T-helper 9 cell (primary cell): Measurements from ENCODE around the gene CDK1.

Source experiments
- DNase-seq: peaks from one replicate; pipeline ENCODE4 v3.0.0-alpha.2; 2020

Gene CDK1

DNA sequence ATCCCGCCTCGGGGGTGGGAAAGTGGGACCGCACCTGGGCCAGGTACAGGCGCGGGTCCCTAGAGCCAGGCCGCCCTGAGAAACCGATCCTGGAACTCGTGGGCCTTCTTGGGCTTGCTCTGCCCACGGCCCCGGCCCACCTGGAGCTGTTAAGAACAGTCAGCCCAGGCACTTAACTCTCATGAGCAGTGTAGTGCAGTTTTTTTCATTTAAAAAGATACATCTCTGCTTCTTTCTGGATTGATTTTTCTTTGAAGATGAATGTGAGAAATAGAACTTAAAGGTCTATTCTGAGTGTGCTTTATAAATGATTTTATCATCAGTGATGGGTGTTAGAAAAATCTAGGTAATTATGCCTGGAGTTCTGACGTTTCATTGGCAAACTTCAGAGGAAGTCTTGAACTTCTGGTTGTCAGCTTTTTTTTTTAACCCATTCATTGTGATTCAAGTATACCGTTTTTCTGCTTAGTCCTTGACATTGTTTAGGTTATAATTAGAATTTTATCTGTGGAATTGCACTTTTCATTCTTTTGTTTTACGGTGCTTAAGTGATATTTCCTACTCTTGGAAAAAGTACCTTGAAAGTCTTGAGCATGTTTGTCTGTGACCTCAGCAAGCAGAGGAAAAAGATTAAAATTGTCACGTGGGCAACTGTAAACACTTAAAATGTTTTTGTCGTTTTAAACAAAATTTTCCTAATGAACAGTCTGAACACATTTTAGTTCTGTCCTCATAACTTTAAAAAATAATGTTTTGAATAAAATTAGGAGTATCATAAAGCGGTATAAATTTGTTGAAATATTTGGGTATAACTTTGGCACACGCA is 906 bp downstream of the CDK1 start:
- no peak for DNase-seq

DNA sequence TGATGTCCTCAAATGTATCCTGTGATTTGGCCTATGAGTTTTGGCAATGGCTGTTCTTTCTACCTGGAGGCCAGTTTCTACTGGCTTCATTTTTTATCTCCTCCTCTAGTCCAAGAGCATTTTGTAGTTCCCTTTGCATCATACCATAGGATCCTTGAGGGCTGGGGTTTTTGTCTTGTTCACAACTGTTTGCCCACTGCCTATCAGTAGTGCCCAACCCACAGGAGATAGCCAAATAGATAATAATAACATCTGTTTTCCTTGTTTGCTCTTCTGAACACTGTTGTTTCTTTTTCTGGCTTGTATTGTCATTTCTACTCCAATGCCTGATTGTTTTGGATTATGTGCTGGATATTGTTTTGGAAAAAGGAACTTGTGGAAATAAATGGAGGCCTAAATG is 3.4 kb downstream of the CDK1 start:
- no peak for DNase-seq

DNA sequence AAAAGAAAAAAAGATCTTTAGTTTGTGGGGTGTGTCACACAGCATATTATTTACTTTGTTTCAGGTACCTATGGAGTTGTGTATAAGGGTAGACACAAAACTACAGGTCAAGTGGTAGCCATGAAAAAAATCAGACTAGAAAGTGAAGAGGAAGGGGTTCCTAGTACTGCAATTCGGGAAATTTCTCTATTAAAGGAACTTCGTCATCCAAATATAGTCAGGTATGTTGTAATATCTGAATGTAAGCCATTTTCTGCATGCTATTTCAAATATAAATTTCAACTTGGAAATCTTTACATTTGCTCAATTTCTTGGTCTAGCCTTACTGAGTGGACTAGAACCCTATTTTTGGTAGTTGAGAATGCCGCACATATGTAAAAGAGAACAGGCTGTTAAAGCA is 6.4 kb downstream of the CDK1 start:
- no peak for DNase-seq

DNA sequence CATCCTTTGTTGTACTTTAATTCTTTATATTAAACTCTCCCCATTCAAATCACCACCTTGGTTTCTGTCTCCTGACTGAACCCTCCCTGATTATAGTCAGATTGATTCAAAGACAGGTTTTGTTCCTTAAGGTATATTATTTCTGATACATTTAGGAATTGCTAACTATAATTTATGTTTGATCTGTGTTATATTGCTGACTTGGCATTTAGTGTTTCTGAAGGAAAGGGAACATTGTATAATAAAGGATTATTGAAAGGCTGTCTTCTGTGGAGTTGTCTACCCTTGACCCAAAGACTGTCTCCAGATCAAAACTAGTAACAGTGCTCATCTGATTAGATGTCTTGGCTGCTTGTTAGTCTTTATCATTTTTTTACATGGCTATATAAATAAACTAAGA is 10.3 kb downstream of the CDK1 start:
- DNase-seq = no peak

DNA sequence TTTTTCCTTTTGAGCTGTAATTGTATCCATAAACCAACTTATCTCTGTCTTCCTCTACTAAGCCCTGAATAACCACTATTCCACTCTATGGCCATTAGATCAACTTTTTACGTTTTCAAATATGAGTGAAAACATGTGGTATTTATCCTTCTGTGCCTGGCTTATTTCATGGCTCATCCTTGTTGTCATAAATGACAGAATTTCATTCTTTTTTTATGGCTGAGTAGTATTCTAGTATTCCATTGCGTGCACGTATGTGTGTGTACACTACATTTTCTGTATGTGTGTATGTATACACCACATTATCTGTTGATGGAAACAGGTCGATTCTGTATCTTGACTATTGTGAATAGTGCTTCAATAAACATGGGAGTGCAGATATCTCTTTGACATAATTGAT is 11.1 kb downstream of the CDK1 start:
- DNase-seq = no peak

DNA sequence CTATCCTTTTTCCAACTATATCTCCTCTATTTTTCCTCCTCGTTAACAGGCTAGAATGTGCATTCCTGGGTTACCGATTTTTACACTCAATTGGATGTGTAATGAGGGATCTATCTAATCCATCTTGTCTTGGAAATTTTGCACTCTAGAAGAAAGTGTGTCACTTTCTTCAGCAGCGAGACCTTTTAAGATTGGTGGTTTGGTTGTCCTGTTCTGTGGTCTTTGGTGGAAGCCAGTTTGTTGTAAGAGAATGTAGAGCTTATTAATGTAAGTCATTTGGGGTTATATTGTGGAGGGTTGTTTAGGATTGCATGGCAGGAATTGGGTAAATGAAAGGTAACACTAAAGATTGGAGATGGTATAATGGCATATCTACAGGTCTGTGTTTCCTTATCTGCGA is 16.7 kb downstream of the CDK1 start:
- DNase-seq = no peak

DNA sequence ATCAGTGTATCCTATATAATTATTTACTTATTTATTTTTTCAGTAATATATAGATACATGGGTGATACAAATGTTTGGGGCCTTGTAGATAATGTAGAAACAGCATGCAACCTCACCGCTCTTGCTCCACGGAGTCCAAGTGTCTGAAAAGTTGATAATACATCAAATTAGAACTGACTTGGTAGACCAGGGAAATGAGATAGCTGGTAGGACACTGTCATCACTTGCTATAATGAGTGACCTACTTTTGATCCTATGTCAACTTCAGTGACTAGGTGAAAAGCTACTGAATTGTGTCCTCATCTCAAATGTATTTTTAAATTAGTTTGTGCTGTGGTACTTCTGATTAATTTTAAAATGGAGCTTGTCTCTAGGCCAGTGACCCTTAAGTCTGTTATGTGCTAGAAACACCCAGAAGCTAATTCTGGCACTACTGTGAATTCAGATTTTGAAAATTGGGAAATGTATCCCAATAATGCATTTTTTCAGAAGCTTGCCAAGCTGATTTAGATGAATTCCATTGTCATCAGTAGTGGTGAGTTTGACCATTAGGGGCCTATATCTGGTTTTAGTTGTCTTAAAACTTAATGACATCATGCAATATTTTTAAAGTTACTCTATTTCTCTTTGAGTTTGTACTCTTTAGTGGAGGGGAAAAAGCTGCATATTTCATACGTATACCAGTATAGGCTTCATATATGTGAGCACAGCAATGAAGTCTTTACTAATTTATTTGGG is 17.4 kb downstream of the CDK1 start:
- DNase-seq = no peak

DNA sequence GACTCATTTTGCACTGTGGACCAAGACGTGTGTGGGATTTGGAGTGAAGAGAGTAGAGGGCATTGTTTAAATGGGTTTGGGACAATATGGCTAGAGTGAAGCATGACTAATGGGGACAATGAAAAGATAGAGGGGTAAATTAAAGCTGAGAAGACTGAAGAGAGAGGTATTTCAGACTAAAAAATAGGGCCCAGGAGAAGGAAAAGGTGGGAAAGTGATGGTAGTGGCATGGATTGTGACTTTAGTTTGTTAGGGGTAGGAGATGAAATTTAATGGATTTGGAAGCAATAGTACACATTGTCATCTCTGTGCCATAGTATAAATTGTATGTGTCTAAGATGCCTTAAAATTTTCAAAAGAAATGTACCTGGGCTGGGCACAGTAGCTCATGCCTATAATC is 18.2 kb downstream of the CDK1 start:
- DNase-seq = no peak

DNA sequence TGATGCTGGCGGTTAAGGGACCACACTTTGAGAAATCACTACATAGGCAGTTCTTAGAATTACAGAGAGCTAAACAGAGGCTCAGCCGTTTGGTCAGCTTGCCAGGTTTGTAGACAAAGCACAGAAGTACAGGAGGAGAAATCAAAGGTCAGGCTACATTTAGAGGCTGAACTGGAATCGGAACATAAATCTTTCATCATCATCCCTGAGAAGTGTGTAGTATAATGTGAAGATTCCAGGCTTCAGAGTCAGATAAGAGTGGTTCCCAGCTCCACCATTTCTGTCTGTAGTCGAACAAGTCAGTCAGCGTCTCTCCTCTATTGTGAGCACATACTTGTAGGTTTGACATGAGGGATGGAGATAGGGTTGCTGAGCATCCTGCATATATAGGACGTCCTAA is 18.9 kb downstream of the CDK1 start:
- no peak for DNase-seq

DNA sequence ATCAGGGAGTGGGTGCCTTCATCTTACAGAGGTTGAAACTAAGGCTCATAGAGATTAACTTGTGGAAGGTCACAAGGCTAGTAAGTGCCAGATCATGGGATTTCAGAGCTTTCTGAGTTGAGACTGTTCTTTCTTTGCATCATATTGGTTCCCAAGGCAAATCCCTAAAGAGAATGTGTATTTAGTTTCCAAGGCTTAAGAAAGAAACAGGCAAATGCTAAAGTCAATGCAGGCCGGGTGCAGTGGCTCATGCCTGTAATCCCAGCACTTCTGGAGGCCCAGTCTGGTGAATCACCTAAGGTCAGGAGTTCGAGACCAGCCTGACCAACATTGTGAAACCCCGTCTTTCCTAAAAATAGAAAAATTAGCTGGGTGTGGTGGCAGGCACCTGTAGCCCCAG is 19.8 kb downstream of the CDK1 start:
- no peak for DNase-seq

DNA sequence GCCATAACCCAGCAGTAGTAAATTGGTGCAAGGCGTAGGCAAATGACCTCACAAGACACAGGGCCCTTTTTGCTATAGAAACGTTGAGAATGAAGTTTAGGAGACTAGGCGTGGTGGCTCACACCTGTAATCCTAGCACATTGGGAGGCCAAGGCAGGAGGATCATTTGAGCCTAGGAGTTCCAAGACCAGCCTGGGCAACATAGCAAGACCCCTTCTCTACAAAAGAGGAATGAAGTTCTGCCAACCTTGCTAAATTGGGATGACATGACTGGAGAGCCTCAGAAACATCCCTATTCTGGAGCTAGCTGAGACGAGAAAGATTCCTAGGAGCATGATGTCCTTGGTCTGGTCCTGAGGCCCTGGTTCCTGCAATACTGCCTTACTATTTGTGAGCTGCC is 20.6 kb downstream of the CDK1 start:
- DNase-seq = no peak

DNA sequence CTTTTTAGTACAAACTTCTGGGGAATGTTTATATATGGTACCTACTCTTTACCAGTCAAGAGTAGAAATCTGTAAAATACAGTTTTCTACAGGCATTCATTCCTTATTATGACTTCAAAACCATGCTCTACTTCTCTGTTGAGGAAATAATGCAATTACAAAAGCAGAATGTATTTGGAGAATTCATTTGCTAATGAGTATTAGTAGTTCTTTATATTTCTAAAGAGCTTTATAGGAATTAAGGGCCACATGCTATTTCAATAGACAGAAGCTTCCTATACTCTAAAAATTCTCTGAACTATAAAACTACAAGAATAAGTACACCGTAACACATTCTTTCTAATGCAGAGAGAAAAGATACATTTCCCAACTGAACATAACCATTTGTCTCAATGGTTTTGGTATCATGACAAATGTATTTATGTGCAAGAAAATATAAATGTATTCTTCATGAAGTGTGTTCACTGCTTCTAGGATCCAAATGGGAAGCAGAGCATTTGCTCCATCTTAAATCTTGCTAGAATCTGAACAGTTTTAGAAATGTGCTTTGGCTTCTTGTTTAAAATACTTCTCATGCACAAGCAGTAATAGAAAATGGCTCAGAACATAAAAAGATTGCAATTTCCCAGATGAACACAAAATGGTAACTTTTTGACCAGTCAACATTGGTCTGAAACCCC is 21.8 kb downstream of the CDK1 start:
- DNase-seq = no peak

DNA sequence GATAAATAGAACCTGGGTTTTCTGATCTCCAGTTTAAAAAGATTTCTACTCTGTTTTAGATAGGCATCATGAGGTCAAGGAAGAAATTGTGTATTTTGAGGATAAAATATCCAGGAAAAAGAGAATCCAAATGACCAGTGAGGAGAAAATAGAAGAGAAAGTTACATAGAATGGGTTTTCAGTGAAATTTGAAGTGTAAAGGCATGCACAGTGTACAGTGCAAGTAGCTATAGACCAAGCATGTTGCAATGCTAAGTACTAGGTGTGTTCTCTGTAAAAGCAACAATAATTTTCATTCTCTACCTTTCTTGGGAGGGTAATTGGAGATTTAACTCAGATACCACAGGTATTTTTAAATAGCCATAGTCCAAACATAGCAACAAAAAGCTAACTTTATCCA is 22.6 kb downstream of the CDK1 start:
- DNase-seq = no peak

DNA sequence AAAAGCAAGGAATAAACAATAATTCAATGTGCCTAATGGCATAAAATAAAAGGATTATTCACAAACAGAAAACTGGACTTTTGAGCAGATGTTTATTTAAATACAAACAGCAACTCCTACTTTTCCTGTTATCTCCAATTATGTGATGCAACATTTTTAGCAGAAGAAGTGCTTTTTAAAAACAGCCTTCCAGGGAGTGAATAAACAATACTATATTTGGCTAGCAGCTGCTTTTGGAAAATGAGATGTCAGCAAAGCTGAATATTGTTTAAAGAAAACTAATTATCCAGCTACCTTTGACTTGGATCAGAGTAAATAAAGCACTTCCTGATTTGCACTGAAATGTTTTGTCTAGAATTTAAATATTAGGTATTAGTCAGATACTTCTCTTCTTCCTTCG is 23.2 kb downstream of the CDK1 start:
- DNase-seq = no peak

DNA sequence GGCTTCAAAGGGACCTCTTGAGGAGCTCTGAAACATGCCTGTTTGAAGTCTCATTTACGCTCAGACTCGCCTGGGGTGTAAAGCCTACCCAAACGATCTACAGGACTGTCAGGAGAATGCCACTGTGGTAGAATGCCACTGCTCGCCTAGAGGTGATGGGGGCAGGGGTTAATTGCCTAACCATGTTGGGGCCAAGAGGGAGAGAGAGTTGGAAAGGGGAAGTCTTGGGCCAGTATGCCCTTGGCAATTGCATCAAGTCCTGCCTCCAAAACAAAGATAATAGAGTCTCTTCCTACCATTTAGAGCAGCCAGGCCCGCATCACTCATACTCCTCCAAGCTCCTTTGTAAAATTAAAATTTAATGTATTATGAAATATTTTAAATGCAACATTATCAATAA is 25.2 kb downstream of the CDK1 start:
- DNase-seq = no peak

DNA sequence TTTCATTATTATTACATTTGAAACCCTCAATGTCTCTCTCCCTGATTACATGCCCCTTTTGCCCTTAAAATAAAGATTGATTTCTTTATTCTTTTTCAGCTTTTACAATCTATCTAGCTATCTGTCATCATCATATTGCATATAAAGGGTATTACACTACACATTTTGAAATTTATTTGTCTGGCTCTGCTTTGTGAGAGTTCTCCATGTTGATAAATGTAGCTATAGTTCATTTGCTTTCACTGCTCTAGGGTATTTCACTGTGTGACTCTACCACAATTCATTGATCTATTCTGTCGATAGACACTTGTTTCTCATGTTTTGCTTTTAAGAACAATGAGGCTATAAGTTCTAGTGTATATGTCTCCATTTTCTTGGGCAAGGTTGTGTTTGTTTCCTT is 25.6 kb downstream of the CDK1 start:
- no peak for DNase-seq

DNA sequence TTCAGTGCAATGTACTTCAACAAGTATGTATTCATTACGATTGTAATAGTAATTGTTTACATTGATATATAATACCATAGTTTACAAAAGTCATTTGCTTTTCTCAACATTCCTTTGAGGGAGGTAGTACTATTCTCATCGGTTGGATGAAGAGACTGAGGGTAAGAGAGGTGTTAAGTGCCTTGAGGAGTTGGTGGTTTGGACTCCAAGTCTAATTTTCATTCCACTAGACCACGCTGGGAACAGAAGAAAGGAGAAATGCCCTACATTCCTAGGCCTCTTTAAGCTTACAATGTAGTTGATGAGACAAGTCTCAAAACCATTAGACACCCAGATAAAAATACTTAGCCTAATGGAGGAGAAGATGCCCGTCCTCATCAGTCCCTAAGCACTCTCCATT is 28.6 kb downstream of the CDK1 start:
- no peak for DNase-seq

DNA sequence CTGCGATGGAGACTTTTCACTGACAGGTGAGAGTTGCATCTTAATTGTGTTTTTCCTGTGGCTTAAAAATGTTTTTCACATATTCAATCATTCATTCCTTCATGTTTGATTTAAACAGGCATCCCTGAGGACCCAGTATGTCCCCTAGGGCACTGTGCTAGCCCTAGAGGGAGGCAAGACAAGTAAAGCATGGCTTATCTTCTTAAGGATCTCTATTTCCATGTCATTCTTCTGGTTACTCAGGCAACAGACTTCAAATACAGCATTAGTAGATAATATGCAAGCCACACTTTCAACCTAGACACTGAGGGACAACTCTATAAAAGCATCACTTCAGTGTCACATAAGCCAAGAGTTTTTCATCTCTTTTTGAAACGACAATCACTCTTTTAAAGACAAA is 29.2 kb downstream of the CDK1 start:
- no peak for DNase-seq

DNA sequence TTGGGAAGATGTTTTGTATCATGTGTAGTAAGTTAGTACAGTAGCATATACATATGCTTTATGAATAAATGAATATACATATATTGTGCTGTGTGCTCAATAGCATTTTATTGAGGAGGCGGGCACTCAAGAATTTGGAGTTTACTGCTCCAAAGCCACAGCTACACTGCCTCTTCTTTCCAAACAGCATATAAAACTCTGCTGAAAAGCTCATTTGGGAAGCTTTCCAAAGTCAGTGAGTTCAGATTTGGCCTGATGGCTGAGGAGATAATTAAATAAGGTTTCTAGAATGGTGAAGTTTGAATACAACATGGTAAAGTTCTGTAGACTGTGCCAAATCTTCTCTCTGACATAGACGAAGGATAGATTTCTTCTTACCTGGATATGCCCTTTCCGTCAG is 29.8 kb downstream of the CDK1 start:
- DNase-seq = no peak

DNA sequence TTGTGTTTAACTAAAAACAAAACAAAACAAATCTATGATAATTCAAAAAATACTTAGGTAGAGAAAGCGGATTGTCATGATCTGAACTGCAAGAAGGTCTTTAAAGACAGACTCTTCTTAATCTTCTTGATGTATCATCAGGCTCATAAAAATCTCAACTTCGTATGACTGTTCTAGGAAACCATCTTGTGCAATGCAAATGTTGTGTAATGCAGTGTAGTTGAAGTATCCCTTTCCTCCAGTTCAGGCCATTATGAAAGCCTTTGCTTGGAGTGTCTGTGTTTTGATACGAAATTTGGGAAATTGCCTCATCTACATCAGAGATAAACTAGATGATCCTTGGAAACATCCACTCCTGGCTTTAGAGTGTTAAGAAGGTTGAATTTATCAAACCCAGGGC is 30.9 kb downstream of the CDK1 start:
- DNase-seq = no peak

DNA sequence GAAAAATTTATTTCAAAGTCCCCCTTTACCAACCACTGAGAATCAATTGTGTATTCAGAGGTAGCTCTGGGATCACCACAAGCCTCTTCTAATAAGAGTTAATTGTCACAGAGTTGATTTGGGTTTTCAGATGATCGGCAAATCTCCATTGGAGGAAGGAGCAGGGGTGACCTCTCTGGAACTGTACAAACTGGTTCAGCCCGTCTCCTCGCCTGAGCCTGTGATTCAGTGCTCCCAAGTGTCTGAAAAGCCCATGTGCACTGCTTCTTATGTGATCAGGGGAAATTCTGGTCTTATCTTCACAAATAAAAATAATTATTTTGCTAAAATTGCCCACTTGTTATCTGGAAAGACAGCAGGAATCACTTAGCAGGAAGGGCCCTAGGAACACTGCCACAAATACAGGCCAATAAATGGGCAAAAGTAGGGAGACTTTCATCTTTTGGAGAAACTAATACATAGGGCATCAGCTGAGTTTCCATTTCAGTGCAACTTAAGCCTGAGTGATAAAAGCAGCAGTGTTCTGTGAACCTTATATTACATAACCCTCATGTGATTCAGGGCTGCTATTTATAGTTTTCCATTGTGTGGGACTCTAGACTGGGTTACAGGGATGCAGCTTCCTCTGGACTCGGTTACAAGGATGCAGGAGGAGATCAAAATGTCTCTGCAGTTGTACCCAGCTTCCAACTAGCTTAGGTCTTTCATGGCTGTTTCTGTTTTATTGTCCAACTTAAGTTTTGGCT is 32.3 kb downstream of the CDK1 start:
- DNase-seq = no peak

DNA sequence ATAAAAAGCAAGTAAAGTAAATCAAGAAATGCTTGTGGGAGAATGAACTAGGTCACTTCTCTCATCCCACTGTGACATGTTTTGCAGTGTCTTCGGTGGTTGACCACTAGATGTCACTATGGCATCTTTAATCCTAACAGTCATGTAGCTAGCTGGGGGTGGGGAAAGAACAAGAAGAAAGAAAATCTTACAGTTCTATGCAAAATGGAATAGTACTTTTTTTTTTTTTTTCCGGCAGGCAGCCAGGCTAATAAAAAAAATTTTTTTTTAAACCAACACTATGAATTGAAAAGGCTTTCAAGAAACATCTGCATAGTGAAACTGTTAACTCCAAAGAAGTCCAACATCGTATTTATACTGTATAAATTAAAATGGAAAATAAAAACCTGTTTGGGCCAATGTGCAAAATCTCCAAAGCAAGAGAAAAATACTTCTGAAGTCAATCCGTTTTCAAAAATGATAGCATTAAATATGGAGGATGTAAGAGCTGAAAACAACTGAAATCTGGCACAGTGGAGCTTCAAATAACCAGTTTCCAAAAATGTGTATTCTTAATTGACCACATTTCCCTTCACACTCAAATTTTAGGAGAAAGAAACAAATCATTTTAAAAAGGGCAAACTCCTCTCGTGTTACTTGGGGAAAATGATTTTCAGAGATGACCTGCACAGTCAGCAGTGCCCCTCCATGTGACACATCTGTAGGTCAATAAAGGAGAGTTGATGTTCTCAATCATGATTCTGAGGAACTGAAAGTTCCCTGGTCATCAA is 38.5 kb downstream of the CDK1 start:
- no peak for DNase-seq

DNA sequence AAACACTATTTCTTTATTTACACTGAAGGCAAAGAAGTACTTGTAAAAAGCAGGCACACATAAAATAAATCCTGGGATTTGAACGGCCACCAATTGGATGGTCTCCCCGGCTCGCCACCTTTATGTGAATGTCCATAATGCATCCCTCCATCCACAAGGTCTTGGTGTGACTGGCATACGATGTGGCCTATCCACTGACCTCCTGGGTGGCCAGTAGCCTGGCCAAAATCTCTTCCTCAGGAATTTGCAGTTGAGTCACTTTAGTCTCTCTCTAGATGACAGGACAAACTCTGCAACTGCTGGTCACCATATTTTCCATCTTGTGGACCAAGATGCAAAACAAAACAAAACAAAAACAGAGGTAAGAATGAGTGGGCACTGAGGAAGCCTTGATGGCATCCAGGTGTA is 39.1 kb downstream of the CDK1 start:
- no peak for DNase-seq
